Mucosa of descending colon (tissue), 3 donors: ENCODE results near the gene PSMD10. TPM values are rescaled to one million over a fixed set of nuclear protein-coding genes. Genes with fewer than 3 reads are reported as not detected.
A peak's percentile ranks its signal among the peaks of the same experiment; 100 is the strongest.

Experiments
- ATAC-seq: fragments of 200-7000 bp; cut with Tn5 transposase; one replicate; pipeline ENCODE4 v1.9.1; 2020; ENCODE audit warnings: mild to moderate bottlenecking, moderate library complexity
- DNase-seq, 3 donors: peaks; one replicate each; pipeline ENCODE4 v3.0.0-alpha.2; 2020
- H3K36me3 ChIP-seq: fragments of 200-600 bp; one replicate; pipeline ENCODE4 v1.8.0; 2021; ENCODE audit warnings: low read depth, mild to moderate bottlenecking
- H3K4me1 ChIP-seq: fragments of 200-600 bp; one replicate; pipeline ENCODE4 v1.8.0; 2021; ENCODE audit warnings: low read depth, mild to moderate bottlenecking
- H3K4me3 ChIP-seq: fragments of 200-600 bp; one replicate; pipeline ENCODE4 v1.8.0; 2021; ENCODE audit warnings: mild to moderate bottlenecking
- H3K9me3 ChIP-seq: fragments of 200-600 bp; one replicate; pipeline ENCODE4 v1.8.0; 2021; ENCODE audit warnings: mild to moderate bottlenecking
- CTCF ChIP-seq: fragments of 200-600 bp; IDR thresholded peaks from one replicate; pipeline ENCODE4 v1.8.0; 2022; ENCODE audit warnings: antibody characterized with exemption, mild to moderate bottlenecking
- intact Hi-C, 2 donors: fragments of 100-400 bp; cut with DNase I in 1 of 2; cut with micrococcal nuclease in 1 of 2; formaldehyde crosslinking; loops; one replicate each; pipeline versions ENCODE4 v1.11.0 to v1.11.1; 2022; cut with DNase I, micrococcal nuclease
- total RNA-seq, 3 donors: library from RNA; stranded (reverse); fragmentation: NEBNext Ultra II Directional in 2 of 3; extraction: Animal tissue kit (Norgen Biotek cat#: 25700) in 2 of 3; gene quantifications; one replicate each; pipeline versions ENCODE4 v1.2.1 to v1.2.4, GENCODE V29; 2021 to 2023
- donor health status: DM: no; HTN: no; CAD: no; lungs with moderate emphysema.
- donor health status: DM: no; HTN: no; CAD: no.
- donor health status: DM: no; HTN: yes; CAD: no.

Gene PSMD10
- total RNA-seq, 3 donors from 2014 or later = 28.1 to 39.5 (median 34.8) TPM

- Histone ChIP-seq H3K9me3 (no peaks in the 10 kb centered on the region), H3K4me3 (peak overlapping the region; percentile 24), H3K36me3 (no peaks in the 10 kb centered on the region), H3K4me1 (peaks cover 2% of the 10 kb centered on the region)
- intact Hi-C loops = no loop called here
- no peak for DNase-seq
- TF ChIP-seq CTCF = no peak
- peak; percentile 67 for ATAC-seq
Observed at GRCh38 chrX:108091878-108092291, 543 bp upstream of the PSMD10 start.

GRCh38 chrX:108090491-108091263 is 665 bp downstream of the PSMD10 start:
- no peak for TF ChIP-seq CTCF
- ATAC-seq (no peak), DNase-seq (no peak)
- Histone ChIP-seq H3K36me3 (no peaks in the 10 kb centered on the region), H3K4me1 (peaks cover 2% of the 10 kb centered on the region), H3K9me3 (no peaks in the 10 kb centered on the region), H3K4me3 (peak overlapping the region; percentile 42)
- intact Hi-C loops = no loop called here

- H3K9me3 ChIP-seq = no peaks in the 10 kb centered on the region
- no peaks in the 10 kb centered on the region for H3K36me3 ChIP-seq
- H3K4me1 ChIP-seq = peaks cover 2% of the 10 kb centered on the region
- intact Hi-C loops = no loop called here
- no peak overlapping the region for H3K4me3 ChIP-seq
- no peak for TF ChIP-seq CTCF
- ATAC-seq (peak; percentile 5), DNase-seq (peak in 1 of 3 donors; percentile 15)
Observed at GRCh38 chrX:108088511-108088910, 2.8 kb downstream of the PSMD10 start.

- Histone ChIP-seq H3K4me3 (no peak overlapping the region), H3K9me3 (no peaks in the 10 kb centered on the region), H3K36me3 (no peaks in the 10 kb centered on the region), H3K4me1 (peaks cover 2% of the 10 kb centered on the region)
- no peak for TF ChIP-seq CTCF
- intact Hi-C loops = no loop called here
- no peak for ATAC-seq
- no peak for DNase-seq
Observed at GRCh38 chrX:108087792-108088191, 3.5 kb downstream of the PSMD10 start.

GRCh38 chrX:108081110-108081509 is 10.2 kb downstream of the PSMD10 start:
- intact Hi-C loops = no loop called here
- Histone ChIP-seq H3K4me3 (no peak overlapping the region), H3K4me1 (no peaks in the 10 kb centered on the region), H3K36me3 (no peaks in the 10 kb centered on the region), H3K9me3 (no peaks in the 10 kb centered on the region)
- ATAC-seq (no peak), DNase-seq (no peak)
- no peak for TF ChIP-seq CTCF
